H9 (cell line): ENCODE data around the gene CTDSP2. TPM values are rescaled to one million over a fixed set of nuclear protein-coding genes. Genes with fewer than 3 reads are reported as not detected.

Experiments used
- DNase-seq: peaks from one replicate; pipeline ENCODE4 v3.0.0-alpha.2; 2017
- H2AFZ ChIP-seq: one replicate; pipeline ENCODE4 v1.6.1; 2013; ENCODE audit warnings: mild to moderate bottlenecking, low read length, control low read depth, moderate library complexity
- H2AK5ac ChIP-seq: 2 replicates; pipeline ENCODE4 v1.6.1; 2013; ENCODE audit warnings: low read length, control low read depth, mixed read lengths; ENCODE audit not compliant: insufficient read length
- H2BK120ac ChIP-seq: one replicate; pipeline ENCODE4 v1.6.1; 2013; ENCODE audit warnings: low read depth, mild to moderate bottlenecking, low read length, control low read depth, inconsistent platforms; ENCODE audit not compliant: poor library complexity, severe bottlenecking
- H2BK12ac ChIP-seq: 2 replicates; pipeline ENCODE4 v1.6.1; 2013; ENCODE audit warnings: low read length, control low read depth, mixed read lengths, low read depth; ENCODE audit not compliant: insufficient read length
- H2BK15ac ChIP-seq: 2 replicates; pipeline ENCODE4 v1.6.1; 2013; ENCODE audit warnings: low read depth, low read length, control low read depth
- H2BK20ac ChIP-seq: one replicate; pipeline ENCODE4 v1.6.1; 2013; ENCODE audit warnings: low read depth, mild to moderate bottlenecking, low read length, control low read depth, inconsistent platforms; ENCODE audit not compliant: poor library complexity, severe bottlenecking
- H2BK5ac ChIP-seq: 2 replicates; pipeline ENCODE4 v1.6.1; 2013; ENCODE audit warnings: low read length, control low read depth, mixed read lengths; ENCODE audit not compliant: insufficient read length
- H3K14ac ChIP-seq: 2 replicates; pipeline ENCODE4 v1.6.1; 2013; ENCODE audit warnings: low read length, control low read depth; ENCODE audit not compliant: insufficient read depth
- H3K18ac ChIP-seq: 2 replicates; pipeline ENCODE4 v1.6.1; 2013; ENCODE audit warnings: low read depth, mild to moderate bottlenecking, mixed read lengths, low read length, control low read depth; ENCODE audit not compliant: insufficient read length
- H3K23ac ChIP-seq: 2 replicates; pipeline ENCODE4 v1.6.1; 2013; ENCODE audit warnings: low read length, control low read depth, mixed read lengths, low read depth; ENCODE audit not compliant: insufficient read length
- H3K23me2 ChIP-seq: 2 replicates; pipeline ENCODE4 v1.6.1; 2013; ENCODE audit warnings: low read depth, mild to moderate bottlenecking, mixed read lengths, low read length, control low read depth; ENCODE audit not compliant: insufficient read length, poor library complexity, severe bottlenecking
- H3K27ac ChIP-seq: 2 replicates; pipeline ENCODE4 v1.5.1; 2013; ENCODE audit warnings: low read length, control low read depth, mixed read lengths, low read depth; ENCODE audit not compliant: insufficient read length
- H3K27me3 ChIP-seq: 2 replicates; pipeline ENCODE4 v1.6.1; 2013; ENCODE audit warnings: low read length, control low read depth, inconsistent platforms; ENCODE audit not compliant: insufficient read depth
- H3K4ac ChIP-seq: 2 replicates; pipeline ENCODE4 v1.6.1; 2013; ENCODE audit warnings: low read depth, mild to moderate bottlenecking, control low read depth, inconsistent platforms, low read length, moderate library complexity
- H3K4me1 ChIP-seq: 2 replicates; pipeline ENCODE4 v1.6.1; 2013; ENCODE audit warnings: low read length, control low read depth, inconsistent platforms; ENCODE audit not compliant: insufficient read depth
- H3K4me2 ChIP-seq: 2 replicates; pipeline ENCODE4 v1.6.1; 2013; ENCODE audit warnings: low read length, control low read depth, mixed read lengths; ENCODE audit not compliant: insufficient read length, insufficient read depth
- H3K56ac ChIP-seq: 2 replicates; pipeline ENCODE4 v1.6.1; 2013; ENCODE audit warnings: low read depth, mild to moderate bottlenecking, mixed read lengths, low read length, control low read depth; ENCODE audit not compliant: insufficient read length
- H3K79me1 ChIP-seq: 2 replicates; pipeline ENCODE4 v1.6.1; 2013; ENCODE audit warnings: low read depth, mild to moderate bottlenecking, moderate library complexity, low read length, control low read depth, inconsistent platforms; ENCODE audit not compliant: insufficient read depth, poor library complexity, severe bottlenecking
- H3K79me2 ChIP-seq: 2 replicates; pipeline ENCODE4 v1.6.1; 2013; ENCODE audit warnings: low read length, control low read depth, inconsistent platforms; ENCODE audit not compliant: insufficient read depth
- H3K9ac ChIP-seq: 2 replicates; pipeline ENCODE4 v1.6.1; 2013; ENCODE audit warnings: low read length, control low read depth, mixed read lengths; ENCODE audit not compliant: insufficient read length; ENCODE audit errors: extremely low read depth
- H3K9me3 ChIP-seq: one replicate; pipeline ENCODE4 v1.6.1; 2013; ENCODE audit warnings: low read depth, low read length, inconsistent platforms; ENCODE audit not compliant: control insufficient read depth
- H3T11ph ChIP-seq: one replicate; pipeline ENCODE4 v1.6.1; 2013; ENCODE audit warnings: mild to moderate bottlenecking, low read length, control low read depth, inconsistent platforms
- H4K20me1 ChIP-seq: one replicate; pipeline ENCODE4 v1.6.1; 2013; ENCODE audit not compliant: control insufficient read depth, insufficient read length, insufficient read depth
- H4K5ac ChIP-seq: 2 replicates; pipeline ENCODE4 v1.6.1; 2013; ENCODE audit warnings: low read depth, mild to moderate bottlenecking, mixed read lengths, low read length, control low read depth; ENCODE audit not compliant: insufficient read length
- H4K8ac ChIP-seq: replicated peaks from 2 replicates; pipeline ENCODE4 v1.6.1; 2013; ENCODE audit warnings: low read length, control low read depth, mixed read lengths, low read depth; ENCODE audit not compliant: insufficient read length
- H4K91ac ChIP-seq: 2 replicates; pipeline ENCODE4 v1.6.1; 2013; ENCODE audit warnings: low read depth, mild to moderate bottlenecking, moderate library complexity, mixed read lengths, low read length, control low read depth; ENCODE audit not compliant: insufficient read length
- H3K27ac Mint-ChIP-seq, 3 experiments: 2 replicates in 2 of 3; 3 replicates in 1 of 3; pipeline ENCODE4 v1.8.0; 2020 to 2021; ENCODE audit warnings: mixed read lengths in 3 of 3, mild to moderate bottlenecking in 1 of 3, moderate library complexity in 1 of 3
- H3K27me3 Mint-ChIP-seq: 2 replicates; pipeline ENCODE4 v1.8.0; 2021; ENCODE audit warnings: low read depth, mild to moderate bottlenecking, moderate library complexity, mixed read lengths
- H3K36me3 Mint-ChIP-seq, 3 experiments: 2 replicates in 2 of 3; 3 replicates in 1 of 3; pipeline ENCODE4 v1.8.0; 2020 to 2021; ENCODE audit warnings: low read depth in 3 of 3, mixed read lengths in 3 of 3; ENCODE audit not compliant: insufficient read depth in 1 of 3
- H3K4me1 Mint-ChIP-seq, 2 experiments: 2 replicates each; pipeline ENCODE4 v1.8.0; 2020; ENCODE audit warnings: mixed read lengths in 2 of 2
- H3K4me3 Mint-ChIP-seq, 2 experiments: 2 replicates in 1 of 2; 3 replicates in 1 of 2; pipeline ENCODE4 v1.8.0; 2020 to 2021; ENCODE audit warnings: mild to moderate bottlenecking in 2 of 2, mixed read lengths in 2 of 2, moderate library complexity in 1 of 2
- H3K9me3 Mint-ChIP-seq, 2 experiments: 2 replicates in 1 of 2; 3 replicates in 1 of 2; pipeline ENCODE4 v1.8.0; 2020; ENCODE audit warnings: mild to moderate bottlenecking in 2 of 2, mixed read lengths in 2 of 2, moderate library complexity in 1 of 2
- CTCF ChIP-seq: fragments of 200-600 bp; sonication (generic); conservative IDR thresholded peaks from 3 replicates; pipeline ENCODE4 v1.8.0; 2021; ENCODE audit warnings: antibody characterized with exemption, mild to moderate bottlenecking
- WGBS: extraction: QIAGEN DNeasy Blood & Tissue Kit; methylation state at CpG from one replicate; pipeline ENCODE4 v1.1.7; 2013; ENCODE audit warnings: missing lambda C conversion rate, low lambda C conversion rate, mixed read lengths; ENCODE audit not compliant: insufficient read length; ENCODE audit errors: extremely low coverage; 5-methylcytosine and 5-hydroxymethylcytosine counted together
- total RNA-seq: library from RNA; stranded (reverse); gene quantifications from 2 replicates; pipeline ENCODE4 v1.2.1, GENCODE V29; 2021

Gene CTDSP2
- total RNA-seq, 1 experiment from 2014 or later = 103 TPM

DNA sequence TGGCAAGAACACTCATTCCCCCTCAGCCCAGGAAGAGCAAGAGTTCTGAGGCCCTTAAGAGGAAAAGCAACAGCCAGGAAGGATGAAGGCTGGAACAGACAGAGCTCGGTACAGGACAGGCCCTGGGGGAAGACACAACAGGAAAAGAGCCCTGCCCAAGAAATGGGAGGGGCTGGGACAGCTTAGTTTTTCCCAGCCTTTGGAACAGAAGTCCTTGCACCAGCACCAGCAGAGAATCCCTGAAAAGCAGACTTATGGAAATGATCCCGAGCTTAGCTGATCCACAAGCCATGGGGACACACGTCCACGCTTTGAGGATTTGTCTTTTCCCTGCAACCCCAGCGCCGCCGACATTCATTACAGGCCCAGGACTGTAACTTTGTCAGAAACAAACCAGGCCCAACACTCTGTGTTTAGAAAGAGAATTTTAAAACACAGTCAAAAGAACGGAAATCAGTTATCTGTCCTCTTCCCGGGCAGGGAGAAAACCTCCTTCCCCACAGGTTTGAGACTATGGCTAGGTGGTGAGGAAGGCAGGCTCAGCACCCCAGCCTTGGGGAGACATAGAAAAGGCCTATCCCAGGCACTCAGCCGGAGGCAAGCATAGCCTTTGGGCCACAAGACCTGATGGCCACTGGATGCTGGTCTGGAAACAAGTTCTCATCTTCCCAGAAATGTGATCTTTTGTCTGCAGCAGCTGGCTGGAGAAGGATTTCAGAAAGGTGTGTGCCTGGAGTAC, 24.0 kb downstream of the CTDSP2 start:
- Mint-ChIP-seq H3K27me3 (no peaks in the 10 kb centered on the region; the same call in 1 of the 2 replicates), H3K36me3 (peaks cover 39 to 70% (median 67%) of the 10 kb centered on the region in 3 experiments; a peak in 6 of 7 replicates), H3K27ac (no peak overlapping the region; a peak in 1 of 7 replicates), H3K4me3 (no peak overlapping the region), H3K4me1 (peaks cover 0 to 3% of the 10 kb centered on the region in 2 experiments; a peak in 1 of 4 replicates), H3K9me3 (no peaks in the 10 kb centered on the region)
- Histone ChIP-seq H3K14ac (no peak overlapping the region), H2BK12ac (no peak overlapping the region), H2BK20ac (no peak overlapping the region), H2AFZ (no peak overlapping the region), H3K27me3 (no peaks in the 10 kb centered on the region), H2BK5ac (no peak overlapping the region), H3K79me1 (no peaks in the 10 kb centered on the region), H4K20me1 (no peaks in the 10 kb centered on the region), H3K18ac (no peak overlapping the region), H3K23ac (no peak overlapping the region), H3K9ac (no peak overlapping the region), H3K23me2 (no peaks in the 10 kb centered on the region), H3K79me2 (no peaks in the 10 kb centered on the region), H3K27ac (no peak overlapping the region), H3K9me3 (no peaks in the 10 kb centered on the region), H4K8ac (no peak overlapping the region), H2BK15ac (no peak overlapping the region), H2BK120ac (no peak overlapping the region), H3K4me1 (no peaks in the 10 kb centered on the region), H2AK5ac (no peak overlapping the region), H4K5ac (no peak overlapping the region), H3T11ph (no peak overlapping the region), H3K56ac (no peak overlapping the region), H3K4me2 (no peak overlapping the region), H3K4ac (no peak overlapping the region), H4K91ac (no peak overlapping the region)
- no CpG with 5 or more reads among the region's 10 CpGs for WGBS
- TF ChIP-seq CTCF = no peak
- DNase-seq = no peak
